ENCODE data around the gene GATAD1. TPM values are rescaled to one million over a fixed set of nuclear protein-coding genes. Genes with fewer than 3 reads are reported as not detected.

GATAD1 gene
- total and polyA plus RNA-seq, 2 experiments from 2014 or later = 15.4 to 30.8 TPM

GRCh38 chr7:92504563-92504962, 57.3 kb downstream of the GATAD1 start (continued):
- TF ChIP-seq ZNF331 (CRISPR knock-in tag; IDR thresholded peaks at IDR 0.05; ENCODE audit: low read depth) = no peak
- TF ChIP-seq, protein P1, sequence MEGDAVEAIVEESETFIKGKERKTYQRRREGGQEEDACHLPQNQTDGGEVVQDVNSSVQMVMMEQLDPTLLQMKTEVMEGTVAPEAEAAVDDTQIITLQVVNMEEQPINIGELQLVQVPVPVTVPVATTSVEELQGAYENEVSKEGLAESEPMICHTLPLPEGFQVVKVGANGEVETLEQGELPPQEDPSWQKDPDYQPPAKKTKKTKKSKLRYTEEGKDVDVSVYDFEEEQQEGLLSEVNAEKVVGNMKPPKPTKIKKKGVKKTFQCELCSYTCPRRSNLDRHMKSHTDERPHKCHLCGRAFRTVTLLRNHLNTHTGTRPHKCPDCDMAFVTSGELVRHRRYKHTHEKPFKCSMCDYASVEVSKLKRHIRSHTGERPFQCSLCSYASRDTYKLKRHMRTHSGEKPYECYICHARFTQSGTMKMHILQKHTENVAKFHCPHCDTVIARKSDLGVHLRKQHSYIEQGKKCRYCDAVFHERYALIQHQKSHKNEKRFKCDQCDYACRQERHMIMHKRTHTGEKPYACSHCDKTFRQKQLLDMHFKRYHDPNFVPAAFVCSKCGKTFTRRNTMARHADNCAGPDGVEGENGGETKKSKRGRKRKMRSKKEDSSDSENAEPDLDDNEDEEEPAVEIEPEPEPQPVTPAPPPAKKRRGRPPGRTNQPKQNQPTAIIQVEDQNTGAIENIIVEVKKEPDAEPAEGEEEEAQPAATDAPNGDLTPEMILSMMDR (conservative IDR thresholded peaks at IDR 0.05; ENCODE audit: low read depth in 2 of 2) = no peak

DNA sequence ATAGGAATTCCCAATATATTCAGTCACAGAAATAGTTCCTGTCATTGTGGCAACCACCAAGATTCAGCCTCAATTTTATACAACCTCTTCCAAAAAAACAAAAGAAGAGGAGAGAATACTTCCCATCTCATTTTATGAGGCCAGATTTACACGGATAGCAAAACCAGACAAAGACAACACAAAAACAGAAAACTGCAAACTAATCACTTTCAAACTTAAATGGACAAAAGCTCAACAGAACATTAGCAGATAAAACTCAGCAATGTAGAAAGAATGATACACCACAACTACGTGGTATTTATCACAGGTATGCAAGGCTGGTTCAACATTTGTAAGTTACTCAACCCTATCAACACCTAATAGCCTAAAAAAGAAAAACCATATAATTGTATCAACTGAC, 59.1 kb downstream of the GATAD1 start:
- no peak overlapping the region for H3K4me3 Mint-ChIP-seq
- Histone ChIP-seq H2AFZ (no peak overlapping the region), H3K4me1 (ENCODE audit: insufficient read depth) (no peaks in the 10 kb centered on the region), H3K4me3 (no peak overlapping the region), H3K27ac (ENCODE audit: low read depth) (peak overlapping the region; percentile 17; the same call in 1 of the 2 replicates), H3K4me2 (no peak overlapping the region), H3F3A (replicated peaks; ENCODE audit: low read depth) (no peaks in the 10 kb centered on the region), H3K36me3 (ENCODE audit: insufficient read depth) (peaks cover 15% of the 10 kb centered on the region), H3K9me2 (ENCODE audit: insufficient read depth) (no peaks in the 10 kb centered on the region), H4K20me1 (replicated peaks; ENCODE audit: insufficient read depth) (no peaks in the 10 kb centered on the region), H3K27me3 (ENCODE audit: insufficient read depth) (no peaks in the 10 kb centered on the region), H3K79me2 (replicated peaks; ENCODE audit: insufficient read depth) (no peaks in the 10 kb centered on the region)
- ATAC-seq (no peak), DNase-seq (ENCODE audit: low spot score) (no peak)
- TF ChIP-seq EZH2 (IDR thresholded peaks at IDR 0.05; ENCODE audit: low read depth, unreplicated experiment) = no peak
- no peak for TF ChIP-seq ETS1 (IDR thresholded peaks at IDR 0.05)
- no peak for TF ChIP-seq REST (IDR thresholded peaks at IDR 0.05; ENCODE audit: unreplicated experiment)
- TF ChIP-seq NANOG (IDR thresholded peaks at IDR 0.05; ENCODE audit: borderline replicate concordance) = no peak
- TF ChIP-seq STAT1 (IDR thresholded peaks at IDR 0.05; ENCODE audit: unreplicated experiment) = no peak
- no peak for TF ChIP-seq JUNB (IDR thresholded peaks at IDR 0.05; ENCODE audit: unreplicated experiment)
- H3K9me3 Mint-ChIP-seq = no peaks in the 10 kb centered on the region
- H3K27me3 Mint-ChIP-seq (ENCODE audit: insufficient read depth, low read depth, poor library complexity) = no peaks in the 10 kb centered on the region
- no peak overlapping the region for H3K27ac Mint-ChIP-seq
- H3K4me1 Mint-ChIP-seq = no peaks in the 10 kb centered on the region
- H3K36me3 Mint-ChIP-seq (ENCODE audit: low read depth) = peaks cover 11% of the 10 kb centered on the region; the same call in 2 of the 3 replicates

Data from GM23338 (cell line).